GM23248 (cell line): ENCODE results near the gene KIF2C.

Experiments used
- EZH2 ChIP-seq: fragments of 200-600 bp; sonication (generic); IDR thresholded peaks from 2 replicates; pipeline ENCODE4 v1.6.1; 2018; ENCODE audit warnings: antibody characterized with exemption, mild to moderate bottlenecking; ENCODE audit not compliant: insufficient read depth, poor library complexity, severe bottlenecking
- EZH2phosphoT487 ChIP-seq: fragments of 200-600 bp; sonication (generic); IDR thresholded peaks from 2 replicates; pipeline ENCODE4 v1.6.1; 2018; ENCODE audit warnings: antibody characterized with exemption, moderate library complexity, mild to moderate bottlenecking, low read depth; ENCODE audit not compliant: insufficient read depth

DNA sequence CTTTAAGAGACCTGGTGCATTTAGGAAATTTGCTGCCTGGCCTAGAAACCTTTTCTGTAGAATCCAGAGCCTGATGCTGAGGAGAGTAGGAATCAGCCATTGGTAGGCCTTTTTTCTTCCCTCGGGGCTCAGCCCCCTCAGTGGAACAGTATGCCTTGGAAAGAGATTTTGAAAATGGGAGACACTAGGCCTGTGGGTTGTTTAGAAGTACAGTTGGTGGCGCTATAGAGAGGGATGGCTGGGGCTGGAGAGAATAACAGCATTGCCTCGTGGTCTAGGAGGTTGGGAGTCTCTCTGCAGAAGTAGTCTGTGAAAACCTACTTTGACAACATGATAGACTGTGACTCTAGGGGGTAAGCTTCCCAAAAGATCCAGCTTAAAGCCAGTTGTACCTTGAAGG is 8.2 kb downstream of the KIF2C start:
- TF ChIP-seq EZH2phosphoT487 (no peak), EZH2 (no peak)
